NOMO-1 (cell line): ENCODE results near the gene HSD11B2.

Experiments used
- DNase-seq, 2 experiments: peaks; one replicate each; lab custom pipeline; 2025; ENCODE audit not compliant: unreplicated experiment in 2 of 2; lab: John Stamatoyannopoulos, UW

Gene HSD11B2

DNA sequence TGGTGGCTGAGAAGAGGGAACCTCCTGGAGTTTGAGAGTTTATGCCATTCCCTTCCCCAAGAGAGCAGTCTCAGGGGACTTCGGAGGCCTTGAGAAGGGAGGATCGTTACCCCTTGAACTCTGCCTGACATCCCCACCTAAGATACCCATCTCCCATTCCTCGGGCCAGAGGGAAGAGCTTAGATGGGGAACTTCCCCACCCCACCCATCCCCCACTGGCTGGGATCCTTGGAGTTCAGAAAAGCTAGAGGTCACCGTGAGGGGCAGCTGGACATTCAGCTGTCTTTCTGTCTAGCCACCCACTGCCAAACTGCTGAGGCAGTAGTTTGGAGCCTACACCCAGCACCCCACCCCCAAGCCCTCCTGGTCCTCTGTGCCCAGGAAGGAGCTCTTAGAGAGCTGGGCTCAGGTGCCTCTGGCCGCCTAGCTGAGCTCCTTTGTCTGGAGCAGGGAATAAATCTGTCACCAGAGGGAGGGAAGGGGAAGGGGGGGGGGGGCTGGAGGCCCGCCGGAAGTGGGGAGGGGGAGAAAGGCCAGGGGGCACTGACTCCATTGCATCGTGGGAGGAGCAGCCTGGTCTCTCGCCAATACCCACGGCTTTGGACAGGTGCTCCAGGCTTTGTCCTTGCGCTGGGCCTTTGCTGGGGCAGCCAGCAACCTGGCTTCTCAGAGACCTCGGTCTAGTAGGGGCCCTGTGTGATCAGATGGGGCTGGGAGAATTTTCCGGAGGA is 1.0 kb downstream of the HSD11B2 start:
- DNase-seq, result no peak

DNA sequence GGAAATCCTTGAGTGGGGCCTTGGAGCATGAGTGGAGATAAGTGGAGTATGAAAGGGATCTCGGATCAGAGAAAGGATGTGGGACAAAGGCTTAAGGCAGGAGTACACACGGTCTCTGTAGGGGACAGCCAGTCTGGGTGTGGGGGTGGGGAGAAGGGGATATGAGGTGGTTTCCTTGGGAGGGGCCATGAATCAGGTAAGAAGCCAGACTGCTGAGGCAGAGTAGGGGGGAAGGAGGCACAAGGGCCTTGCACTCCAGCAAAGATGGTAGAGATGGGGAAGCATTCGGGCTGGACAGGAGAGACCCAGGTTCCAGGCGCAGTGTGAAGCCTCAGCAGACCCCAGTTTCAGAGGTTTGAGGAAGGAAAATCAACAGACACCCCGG is 1.6 kb downstream of the HSD11B2 start:
- no peak for DNase-seq

DNA sequence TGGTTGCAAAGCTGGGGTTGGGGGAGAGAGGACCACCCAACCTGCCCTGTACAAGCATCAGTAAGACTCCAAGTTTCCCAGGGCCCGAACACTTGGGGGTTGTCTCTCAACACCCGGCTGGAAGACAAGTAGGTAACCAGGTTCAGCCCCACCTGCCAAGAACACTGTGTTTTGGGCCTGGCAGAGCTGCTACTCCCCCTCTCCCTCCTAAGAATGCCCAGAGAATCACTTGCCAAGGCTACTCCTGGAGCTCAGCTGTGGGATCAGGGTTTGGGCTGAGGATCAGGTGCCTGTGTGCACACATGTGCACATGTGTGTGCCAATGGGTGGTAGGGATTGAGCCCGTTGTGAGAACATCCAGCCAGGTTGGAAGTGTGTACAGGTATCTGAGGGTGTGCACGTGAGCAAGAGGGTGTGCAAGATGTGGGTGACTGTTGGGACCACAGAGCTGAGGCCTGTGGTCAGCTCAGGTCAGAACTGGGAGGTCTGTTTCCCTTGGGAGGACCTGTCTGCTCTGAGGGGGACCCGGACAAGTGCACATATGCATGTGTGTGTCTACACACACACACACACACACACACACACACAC is 2.3 kb downstream of the HSD11B2 start:
- DNase-seq, result no peak

DNA sequence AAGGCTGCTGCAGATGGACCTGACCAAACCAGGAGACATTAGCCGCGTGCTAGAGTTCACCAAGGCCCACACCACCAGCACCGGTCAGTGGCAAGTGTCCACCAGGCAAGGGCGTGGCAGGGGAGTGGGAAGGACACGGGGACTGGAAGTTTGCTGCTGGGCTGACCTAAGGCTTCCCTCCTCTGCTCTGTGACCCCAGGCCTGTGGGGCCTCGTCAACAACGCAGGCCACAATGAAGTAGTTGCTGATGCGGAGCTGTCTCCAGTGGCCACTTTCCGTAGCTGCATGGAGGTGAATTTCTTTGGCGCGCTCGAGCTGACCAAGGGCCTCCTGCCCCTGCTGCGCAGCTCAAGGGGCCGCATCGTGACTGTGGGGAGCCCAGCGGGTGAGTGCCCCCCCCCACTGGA is 4.8 kb downstream of the HSD11B2 start:
- no peak for DNase-seq

DNA sequence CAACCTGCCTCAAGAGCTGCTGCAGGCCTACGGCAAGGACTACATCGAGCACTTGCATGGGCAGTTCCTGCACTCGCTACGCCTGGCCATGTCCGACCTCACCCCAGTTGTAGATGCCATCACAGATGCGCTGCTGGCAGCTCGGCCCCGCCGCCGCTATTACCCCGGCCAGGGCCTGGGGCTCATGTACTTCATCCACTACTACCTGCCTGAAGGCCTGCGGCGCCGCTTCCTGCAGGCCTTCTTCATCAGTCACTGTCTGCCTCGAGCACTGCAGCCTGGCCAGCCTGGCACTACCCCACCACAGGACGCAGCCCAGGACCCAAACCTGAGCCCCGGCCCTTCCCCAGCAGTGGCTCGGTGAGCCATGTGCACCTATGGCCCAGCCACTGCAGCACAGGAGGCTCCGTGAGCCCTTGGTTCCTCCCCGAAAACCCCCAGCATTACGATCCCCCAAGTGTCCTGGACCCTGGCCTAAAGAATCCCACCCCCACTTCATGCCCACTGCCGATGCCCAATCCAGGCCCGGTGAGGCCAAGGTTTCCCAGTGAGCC is 5.8 kb downstream of the HSD11B2 start:
- no peak for DNase-seq

DNA sequence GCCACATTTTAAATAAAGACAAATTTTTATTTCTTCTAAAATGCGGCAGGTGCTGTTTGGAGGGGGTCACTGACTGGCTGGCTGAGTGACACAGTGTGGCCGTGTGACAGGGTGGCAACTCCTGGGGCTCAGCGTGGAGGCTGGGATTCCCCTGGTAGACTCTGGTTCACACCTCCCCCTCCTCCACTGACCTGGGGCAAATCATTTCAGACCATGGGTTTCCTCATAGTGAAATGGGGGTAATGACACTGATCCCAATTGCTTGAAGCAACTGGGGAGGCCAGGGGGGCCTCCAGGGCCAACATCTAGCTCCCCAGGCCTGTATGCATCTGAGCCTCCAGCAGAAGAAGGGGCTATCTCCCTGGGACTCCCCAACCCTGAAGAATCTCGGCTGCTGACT is 6.6 kb downstream of the HSD11B2 start:
- DNase-seq, result no peak

DNA sequence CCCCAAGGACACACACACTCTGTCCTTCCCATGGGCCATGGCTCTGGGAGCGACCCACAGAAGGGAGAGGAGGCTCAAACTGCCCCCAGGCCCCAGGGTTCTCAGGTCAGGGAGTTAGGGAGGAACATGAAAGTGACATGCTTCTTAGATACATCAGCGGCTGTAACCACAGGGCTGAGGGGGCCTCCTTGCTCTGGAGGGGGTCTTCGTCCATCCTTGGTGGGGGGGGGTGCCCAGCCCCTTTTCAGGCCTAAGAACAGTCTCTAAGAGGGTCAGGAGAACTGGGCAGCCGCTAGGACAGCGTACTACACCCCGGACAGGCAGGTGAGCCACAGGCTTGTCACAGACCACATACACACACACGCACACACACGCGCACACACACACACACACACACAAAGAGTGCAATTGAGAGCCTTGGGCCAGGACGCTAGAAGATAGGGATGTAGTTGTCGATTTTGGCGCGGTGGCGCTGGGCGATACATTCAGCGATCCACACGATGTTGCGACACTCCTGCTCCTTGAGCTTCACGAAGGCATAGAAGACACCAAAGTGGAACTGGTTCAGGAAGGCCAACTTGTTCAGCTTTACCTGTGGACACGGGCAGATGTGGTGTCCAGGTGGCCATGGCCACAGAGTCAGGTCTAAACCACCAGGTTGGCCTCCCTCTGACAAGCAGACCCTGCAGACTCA is 7.3 kb downstream of the HSD11B2 start:
- DNase-seq, result no peak

DNA sequence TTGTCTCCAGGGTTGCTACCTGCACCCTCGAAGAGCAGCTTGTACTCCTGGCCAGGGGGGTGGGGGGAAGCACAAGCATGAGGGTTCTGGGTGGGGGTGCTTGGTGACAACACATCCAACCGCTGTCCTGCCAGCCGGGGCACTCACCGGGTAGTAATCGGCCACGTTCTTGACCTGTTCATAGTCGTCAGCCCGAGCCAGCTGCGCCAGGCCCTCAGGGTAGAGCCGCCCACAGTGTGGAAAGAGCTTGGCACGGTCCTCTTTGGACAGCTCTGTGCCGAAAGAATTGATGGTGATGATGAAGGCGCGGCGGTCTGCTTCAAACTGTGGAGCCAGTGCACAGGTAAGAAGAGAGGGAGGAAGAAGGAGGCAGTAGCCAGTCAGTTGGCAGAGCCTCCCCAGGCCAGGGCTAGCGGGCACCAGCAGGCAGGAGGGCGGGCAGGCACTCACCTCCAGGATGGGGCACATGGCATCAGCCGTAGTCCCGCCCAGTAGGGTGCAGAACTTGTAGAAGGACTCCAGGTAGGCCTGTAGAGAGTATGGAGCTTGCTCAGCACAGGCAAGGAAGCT is 8.0 kb downstream of the HSD11B2 start:
- no peak for DNase-seq

DNA sequence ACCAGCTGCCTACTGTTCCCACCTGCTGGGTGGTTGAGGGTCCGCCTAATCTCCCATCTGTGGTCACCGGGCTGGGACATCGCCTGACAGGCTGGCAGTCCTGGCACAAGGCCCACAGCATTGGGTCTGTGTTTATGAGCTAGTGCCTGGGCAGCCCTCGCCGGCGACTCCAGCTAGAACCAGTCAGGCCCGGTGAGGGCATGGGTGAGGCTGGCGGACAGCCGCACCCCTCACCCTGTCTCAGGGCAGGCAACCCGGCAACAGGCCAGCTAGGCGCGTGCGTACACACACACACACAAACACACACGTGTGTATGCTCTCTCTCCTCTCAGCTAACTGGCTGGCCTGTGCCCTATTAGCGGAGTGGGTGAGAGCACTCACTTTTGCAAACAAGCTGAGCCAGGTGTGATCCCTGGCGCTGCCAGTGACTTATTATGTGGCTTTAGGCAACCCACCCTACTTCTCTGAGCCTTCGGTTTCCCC is 10.4 kb downstream of the HSD11B2 start:
- DNase-seq, result no peak

DNA sequence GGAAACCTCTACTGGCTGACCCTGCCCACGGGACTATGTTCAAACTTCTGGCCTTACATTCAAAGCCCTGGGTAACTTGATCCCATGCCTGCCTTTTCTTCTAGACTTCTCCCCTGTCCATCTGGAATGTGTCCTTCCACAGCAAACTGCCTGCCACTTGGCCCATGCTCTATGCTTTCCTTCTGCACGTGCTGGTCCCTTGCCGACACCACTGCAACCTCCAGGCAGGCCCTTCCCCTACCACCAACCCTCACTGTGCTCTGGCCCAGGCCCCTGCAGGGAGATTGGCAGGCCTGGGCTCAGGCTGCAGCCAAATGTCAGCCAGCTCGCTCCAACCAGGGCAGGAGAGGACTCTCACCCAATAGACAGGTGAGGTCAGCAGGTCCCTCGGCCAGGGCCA is 11.0 kb downstream of the HSD11B2 start:
- DNase-seq, result no peak

DNA sequence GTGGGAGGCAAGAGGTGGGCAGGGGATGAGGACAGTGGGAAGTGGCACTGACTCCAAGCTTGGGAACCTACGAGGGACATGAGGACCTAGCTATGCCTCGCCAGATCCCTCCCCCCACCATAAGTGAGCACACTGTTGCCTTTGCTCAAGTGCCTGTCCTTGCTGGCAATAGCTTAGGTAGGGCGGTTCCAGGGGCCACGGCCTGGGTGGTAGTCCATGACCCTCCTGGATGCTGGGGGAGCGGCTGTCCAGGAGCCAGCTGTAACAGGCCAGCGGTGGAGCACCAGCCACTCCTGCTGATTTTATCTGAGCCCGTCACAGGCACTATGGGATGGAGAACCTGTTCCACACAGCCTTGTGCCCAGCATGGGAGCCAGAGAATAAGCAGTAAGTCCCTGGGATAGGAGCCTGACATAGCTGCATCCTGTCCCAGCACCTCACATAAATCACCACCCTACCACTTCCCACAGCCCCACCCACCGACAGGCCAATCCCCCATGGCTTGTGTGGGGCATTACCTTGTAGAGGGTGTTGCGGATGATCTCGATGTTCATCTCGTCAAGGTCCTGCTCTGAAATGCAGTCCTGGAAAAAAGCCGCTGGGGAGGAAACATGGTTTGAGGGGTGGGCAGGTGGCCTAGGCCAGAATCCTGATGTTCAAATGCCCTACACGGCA is 11.8 kb downstream of the HSD11B2 start:
- no peak for DNase-seq

DNA sequence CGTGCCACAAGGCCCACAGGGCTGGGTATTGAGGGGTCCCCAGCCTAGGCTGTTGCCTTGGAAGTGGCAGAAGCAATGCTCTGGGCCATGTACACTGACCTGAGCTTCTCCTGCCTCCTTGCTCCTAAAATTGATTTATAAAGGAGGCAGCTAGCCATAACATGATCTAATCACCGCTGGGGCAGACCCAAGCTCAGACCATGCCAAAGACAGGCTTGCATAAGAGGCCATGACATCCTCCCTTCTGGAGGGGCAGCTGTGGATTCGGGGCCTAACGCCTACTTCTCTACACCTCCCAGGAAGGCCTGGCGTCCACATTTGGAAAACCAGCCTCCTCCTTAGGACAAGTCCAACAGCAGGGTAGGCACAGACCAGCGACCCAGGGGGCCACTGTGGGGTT is 12.3 kb downstream of the HSD11B2 start:
- DNase-seq, result no peak

DNA sequence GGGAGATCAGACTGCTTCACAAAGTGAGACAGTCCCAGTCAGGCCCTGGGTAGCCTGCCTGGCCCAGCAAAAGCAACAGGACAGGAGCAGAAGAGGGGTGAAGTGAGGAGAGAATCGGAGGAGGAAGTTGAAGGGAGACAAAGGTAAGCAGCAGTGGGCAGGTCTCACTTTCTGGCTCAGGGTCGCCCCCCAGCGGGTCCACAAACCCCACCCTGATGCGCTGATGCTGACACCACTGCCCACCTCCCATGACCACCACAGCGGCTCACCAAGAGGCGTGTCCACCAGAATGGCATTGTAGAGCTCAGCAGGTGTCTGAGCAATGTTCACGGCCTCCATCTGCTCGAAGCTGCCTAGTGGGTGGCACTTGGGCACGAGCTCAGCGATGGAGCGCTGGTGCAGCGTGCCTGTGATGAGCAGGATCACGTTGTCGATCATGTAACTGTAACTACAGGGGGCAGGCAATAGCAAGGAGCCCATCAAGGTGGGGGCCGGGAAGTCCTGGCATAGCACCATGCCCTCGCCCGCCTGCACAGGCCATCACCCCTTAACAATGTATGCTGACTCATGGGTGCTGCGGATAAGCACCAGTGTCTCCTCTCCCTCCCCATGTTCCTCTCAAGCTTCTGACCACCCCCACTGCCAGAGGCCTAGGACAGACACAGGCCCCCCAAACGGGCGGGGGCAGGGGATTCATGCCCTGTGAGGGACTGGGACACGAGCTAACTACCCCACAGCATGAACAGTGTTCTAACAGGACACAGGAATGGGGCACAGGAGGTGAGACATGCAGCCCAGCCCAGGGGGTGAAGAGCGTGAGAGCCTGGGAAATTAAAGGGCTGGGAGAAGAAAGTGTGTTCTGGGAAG is 13.6 kb downstream of the HSD11B2 start:
- no peak for DNase-seq

DNA sequence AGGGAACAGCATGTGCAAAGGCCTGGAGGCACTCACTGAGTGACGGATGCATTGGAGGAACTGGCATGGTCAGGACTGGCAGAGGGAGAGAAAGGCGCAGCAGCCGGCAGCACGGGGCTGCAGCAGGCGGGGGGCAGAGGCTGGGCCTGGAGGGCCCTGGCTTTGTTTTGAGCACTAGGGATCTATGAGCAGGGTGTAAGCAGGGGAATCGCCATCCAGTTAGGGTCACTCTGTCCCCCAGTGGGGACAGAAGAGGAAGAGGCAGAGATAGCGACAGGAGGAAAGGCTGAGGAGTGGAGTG is 14.2 kb downstream of the HSD11B2 start:
- DNase-seq, result no peak

DNA sequence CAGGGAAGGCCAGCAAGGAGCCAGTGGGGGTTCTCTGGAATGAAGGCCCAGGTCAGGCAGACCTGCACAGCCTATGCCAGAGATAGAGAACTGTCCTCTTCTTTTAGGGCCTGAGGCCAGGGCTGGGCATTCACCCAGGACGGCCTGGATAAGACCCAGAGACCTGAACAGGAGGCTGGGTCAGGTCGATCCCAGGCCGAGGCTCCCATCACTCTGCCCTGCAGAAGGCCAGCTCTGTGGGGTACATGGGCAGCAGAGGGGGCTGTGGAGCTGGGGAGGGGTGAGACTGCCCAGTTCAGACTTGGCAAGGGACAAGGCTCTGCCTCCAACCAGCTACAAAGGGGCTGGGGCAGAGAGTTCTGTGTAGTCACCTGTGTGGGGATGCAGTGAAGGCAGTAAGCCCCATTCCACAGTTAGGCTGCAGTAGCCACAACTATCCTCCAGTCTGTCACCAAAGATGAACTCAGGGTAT is 14.6 kb downstream of the HSD11B2 start:
- no peak for DNase-seq

DNA sequence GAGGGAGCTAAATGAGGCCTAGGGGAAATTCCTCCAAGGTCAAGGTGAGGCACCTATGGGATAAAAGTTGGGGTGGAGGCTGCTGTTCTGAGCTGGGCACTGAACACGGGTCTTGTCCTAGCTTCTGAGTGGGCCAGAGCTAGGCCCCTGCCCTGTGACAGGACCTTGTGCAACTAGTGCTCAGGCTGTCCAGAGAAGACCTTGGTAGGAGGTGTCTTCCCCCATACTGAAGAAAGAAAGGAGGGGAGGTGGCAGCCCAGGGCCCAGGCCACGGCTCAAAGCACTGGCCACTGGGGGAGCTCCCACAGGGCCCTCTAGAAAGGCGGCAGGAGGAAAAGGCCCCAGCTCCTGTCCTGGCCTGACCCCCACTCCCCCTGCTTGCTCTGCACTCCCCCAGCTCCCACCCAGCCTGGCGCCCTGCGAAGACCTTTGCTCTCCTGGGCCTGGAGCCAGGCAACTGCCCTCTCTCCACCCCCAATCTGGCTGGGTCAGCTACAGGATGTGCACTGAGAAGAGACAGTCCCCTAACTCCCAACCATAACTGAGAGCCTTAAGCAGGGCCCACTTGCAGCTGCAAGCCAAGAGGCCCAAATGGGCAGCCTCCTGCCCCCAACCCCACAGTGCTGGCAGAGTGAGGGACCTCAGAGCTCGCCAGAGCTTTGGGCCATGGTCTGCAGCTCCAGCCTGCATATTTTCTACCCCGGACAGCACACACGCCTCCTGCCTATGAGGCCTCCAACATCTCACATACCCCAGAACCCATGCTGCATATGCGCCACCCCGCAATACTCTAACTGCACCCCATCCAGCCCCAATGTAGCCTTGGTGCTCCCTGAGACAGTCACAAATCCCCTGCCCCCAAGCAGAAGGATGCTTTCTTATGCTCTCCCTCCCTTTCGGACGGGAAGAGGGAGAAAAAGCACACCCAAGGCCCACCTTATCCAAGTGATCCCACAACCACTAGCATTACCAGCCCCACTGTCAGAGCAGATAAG is 15.3 kb downstream of the HSD11B2 start:
- no peak for DNase-seq

DNA sequence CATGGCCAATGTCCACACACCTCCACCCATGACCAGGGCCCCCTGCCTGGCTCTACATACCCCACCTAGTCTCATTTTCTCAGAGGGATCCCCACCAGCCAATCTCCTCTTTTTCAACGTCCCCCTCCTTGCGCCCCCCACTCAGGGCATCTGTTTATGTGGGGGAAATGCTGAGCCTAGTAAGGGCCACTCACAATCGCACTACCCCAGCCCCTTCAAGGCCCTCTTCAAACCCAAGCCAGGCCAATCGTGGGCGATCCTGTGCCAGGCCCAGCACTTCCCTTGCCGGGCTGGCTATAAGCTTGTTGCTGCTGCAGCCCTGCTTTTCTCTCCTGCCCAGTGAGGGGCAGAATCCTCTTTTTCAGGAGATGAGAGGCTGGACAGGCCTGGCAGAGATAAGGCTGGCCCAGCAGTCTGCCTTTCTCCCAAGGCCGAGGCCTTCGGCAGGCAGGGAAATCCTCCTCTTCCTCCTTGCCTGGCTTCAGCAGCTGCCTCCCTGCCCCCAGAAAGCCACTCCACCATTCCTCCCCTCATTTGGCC is 16.1 kb downstream of the HSD11B2 start:
- DNase-seq, result no peak

DNA sequence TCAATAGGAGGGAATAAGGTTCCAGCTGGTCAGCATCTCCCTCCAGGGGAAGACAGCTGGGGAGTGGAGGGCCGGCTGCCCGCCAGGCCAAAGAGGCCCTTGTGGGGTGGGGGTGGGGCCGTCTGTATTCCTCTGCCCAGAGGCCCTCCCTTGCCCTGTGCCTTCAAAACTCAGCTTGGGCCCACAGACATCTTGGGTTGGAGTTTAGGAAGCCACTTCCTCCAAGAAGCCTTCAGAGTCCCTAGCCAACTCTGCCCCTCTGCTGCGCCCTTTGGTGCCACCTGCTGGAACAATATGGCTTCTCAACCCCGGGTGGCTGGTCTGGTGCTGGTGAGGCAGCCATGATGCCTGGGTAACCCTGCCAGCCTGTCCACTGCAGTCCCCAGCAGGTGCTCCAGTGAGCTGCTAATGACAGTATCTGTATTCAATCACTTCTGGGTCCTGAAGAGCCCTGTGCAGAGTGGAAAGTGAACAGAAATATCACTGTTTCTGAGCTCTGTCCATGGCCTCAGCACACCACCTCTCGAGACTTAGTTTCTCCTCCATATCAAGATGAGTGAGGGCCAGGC is 16.7 kb downstream of the HSD11B2 start:
- peak; percentile 40 to 53 for DNase-seq
